MM.1S (cell line): Measurements from ENCODE around the gene GZMH.

Experiments
- EZH2phosphoT487 ChIP-seq: fragments of 300-600 bp; sonication (generic); IDR thresholded peaks from 2 replicates; pipeline ENCODE4 v1.6.1; 2018; ENCODE audit warnings: antibody characterized with exemption, low read length
- TF ChIP-seq, protein P1 (sequence below): fragments of 300-600 bp; sonication (generic); IDR thresholded peaks from 2 replicates; pipeline ENCODE4 v1.5.1; 2016; ENCODE audit warnings: antibody characterized with exemption, low read length, mixed read lengths

- TF ChIP-seq, protein P1, sequence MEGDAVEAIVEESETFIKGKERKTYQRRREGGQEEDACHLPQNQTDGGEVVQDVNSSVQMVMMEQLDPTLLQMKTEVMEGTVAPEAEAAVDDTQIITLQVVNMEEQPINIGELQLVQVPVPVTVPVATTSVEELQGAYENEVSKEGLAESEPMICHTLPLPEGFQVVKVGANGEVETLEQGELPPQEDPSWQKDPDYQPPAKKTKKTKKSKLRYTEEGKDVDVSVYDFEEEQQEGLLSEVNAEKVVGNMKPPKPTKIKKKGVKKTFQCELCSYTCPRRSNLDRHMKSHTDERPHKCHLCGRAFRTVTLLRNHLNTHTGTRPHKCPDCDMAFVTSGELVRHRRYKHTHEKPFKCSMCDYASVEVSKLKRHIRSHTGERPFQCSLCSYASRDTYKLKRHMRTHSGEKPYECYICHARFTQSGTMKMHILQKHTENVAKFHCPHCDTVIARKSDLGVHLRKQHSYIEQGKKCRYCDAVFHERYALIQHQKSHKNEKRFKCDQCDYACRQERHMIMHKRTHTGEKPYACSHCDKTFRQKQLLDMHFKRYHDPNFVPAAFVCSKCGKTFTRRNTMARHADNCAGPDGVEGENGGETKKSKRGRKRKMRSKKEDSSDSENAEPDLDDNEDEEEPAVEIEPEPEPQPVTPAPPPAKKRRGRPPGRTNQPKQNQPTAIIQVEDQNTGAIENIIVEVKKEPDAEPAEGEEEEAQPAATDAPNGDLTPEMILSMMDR = no peak
- no peak for TF ChIP-seq EZH2phosphoT487
Measured at GRCh38 chr14:24578558-24578957, 30.9 kb downstream of the GZMH start.
